NB4 (cell line): ENCODE measurements around the gene ZSCAN10.

Experiments used
- DNase-seq: peaks from one replicate; pipeline ENCODE4 v3.0.0; 2010; ENCODE audit warnings: low read depth
- H3K4me3 ChIP-seq: one replicate; pipeline ENCODE4 v1.5.1; 2011; ENCODE audit warnings: mild to moderate bottlenecking, low read depth, low read length, moderate library complexity
- MYC ChIP-seq: IDR thresholded peaks from 2 replicates; pipeline ENCODE4 v1.6.1; 2011; ENCODE audit warnings: low read depth, low read length
- POLR2A ChIP-seq: IDR thresholded peaks from 2 replicates; pipeline ENCODE4 v1.6.1; 2011; ENCODE audit warnings: mild to moderate bottlenecking; ENCODE audit not compliant: insufficient read length; ENCODE audit errors: extremely low read depth
- TF ChIP-seq, protein P1 (sequence below): IDR thresholded peaks from one replicate; pipeline ENCODE4 v1.5.1; 2012; ENCODE audit warnings: low read depth, low read length
- TF ChIP-seq, protein P2 (sequence below): IDR thresholded peaks from 2 replicates; pipeline ENCODE4 v1.6.1; 2011; ENCODE audit warnings: low read depth, low read length

The ZSCAN10 gene

GRCh38 chr16:3129137-3130131 lies 30.3 kb upstream of the ZSCAN10 start:
- TF ChIP-seq MYC (peak; percentile 65), POLR2A (peak; percentile 34)
- TF ChIP-seq, protein P1, sequence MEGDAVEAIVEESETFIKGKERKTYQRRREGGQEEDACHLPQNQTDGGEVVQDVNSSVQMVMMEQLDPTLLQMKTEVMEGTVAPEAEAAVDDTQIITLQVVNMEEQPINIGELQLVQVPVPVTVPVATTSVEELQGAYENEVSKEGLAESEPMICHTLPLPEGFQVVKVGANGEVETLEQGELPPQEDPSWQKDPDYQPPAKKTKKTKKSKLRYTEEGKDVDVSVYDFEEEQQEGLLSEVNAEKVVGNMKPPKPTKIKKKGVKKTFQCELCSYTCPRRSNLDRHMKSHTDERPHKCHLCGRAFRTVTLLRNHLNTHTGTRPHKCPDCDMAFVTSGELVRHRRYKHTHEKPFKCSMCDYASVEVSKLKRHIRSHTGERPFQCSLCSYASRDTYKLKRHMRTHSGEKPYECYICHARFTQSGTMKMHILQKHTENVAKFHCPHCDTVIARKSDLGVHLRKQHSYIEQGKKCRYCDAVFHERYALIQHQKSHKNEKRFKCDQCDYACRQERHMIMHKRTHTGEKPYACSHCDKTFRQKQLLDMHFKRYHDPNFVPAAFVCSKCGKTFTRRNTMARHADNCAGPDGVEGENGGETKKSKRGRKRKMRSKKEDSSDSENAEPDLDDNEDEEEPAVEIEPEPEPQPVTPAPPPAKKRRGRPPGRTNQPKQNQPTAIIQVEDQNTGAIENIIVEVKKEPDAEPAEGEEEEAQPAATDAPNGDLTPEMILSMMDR = peak; percentile 85
- TF ChIP-seq, protein P2, sequence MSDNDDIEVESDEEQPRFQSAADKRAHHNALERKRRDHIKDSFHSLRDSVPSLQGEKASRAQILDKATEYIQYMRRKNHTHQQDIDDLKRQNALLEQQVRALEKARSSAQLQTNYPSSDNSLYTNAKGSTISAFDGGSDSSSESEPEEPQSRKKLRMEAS = peak; percentile 79
- peak; percentile 92 for DNase-seq
- H3K4me3 ChIP-seq = peak overlapping the region; percentile 56

- TF ChIP-seq, protein P1 = no peak
- TF ChIP-seq POLR2A (no peak), MYC (no peak)
- TF ChIP-seq, protein P2 = no peak
- no peak for DNase-seq
- no peak overlapping the region for H3K4me3 ChIP-seq
Observed at GRCh38 chr16:3127745-3128144, 28.7 kb upstream of the ZSCAN10 start.

GRCh38 chr16:3123986-3124886 lies 25.1 kb upstream of the ZSCAN10 start:
- peak overlapping the region; percentile 71 for H3K4me3 ChIP-seq
- peak; percentile 96 for DNase-seq
- TF ChIP-seq POLR2A = peak; percentile 42
- TF ChIP-seq, protein P1 = peak; percentile 4
- TF ChIP-seq, protein P2 = peak; percentile 16; the same call in 1 of the 2 replicates
- TF ChIP-seq MYC = peak; percentile 49

GRCh38 chr16:3122926-3123570 lies 24.0 kb upstream of the ZSCAN10 start:
- H3K4me3 ChIP-seq = no peak overlapping the region
- TF ChIP-seq MYC = no peak

GRCh38 chr16:3121851-3122467 lies 22.9 kb upstream of the ZSCAN10 start:
- TF ChIP-seq, protein P1 = no peak
- TF ChIP-seq POLR2A = no peak
- TF ChIP-seq MYC = no peak
- TF ChIP-seq, protein P2 = no peak
- DNase-seq = no peak
- no peak overlapping the region for H3K4me3 ChIP-seq

More at GRCh38 chr16:3122926-3123570, 24.0 kb upstream of the ZSCAN10 start:
- no peak for DNase-seq
